Stimulated activated naive CD8-positive, alpha-beta T cell treated with anti-CD3 and anti-CD28 coated beads, Interleukin-15, amount 100 ng/mL, for 72 hours (primary cell): ENCODE measurements around the gene FOCAD.

Source experiments
- ATAC-seq: fragments of 150-1000 bp; cut with Tn5 transposase; 2 replicates; pipeline ENCODE4 v1.10.0; 2021; ENCODE audit warnings: mild to moderate bottlenecking, moderate library complexity
- DNase-seq, 2 donors: peaks; one replicate each; pipeline ENCODE4 v3.0.0; 2021 to 2022
- H3K27ac Mint-ChIP-seq, 2 donors: one replicate each; pipeline ENCODE4 v1.8.0; 2022; ENCODE audit warnings: mild to moderate bottlenecking in 2 of 2, mixed read lengths in 2 of 2, moderate library complexity in 2 of 2
- H3K27me3 Mint-ChIP-seq: one replicate; pipeline ENCODE4 v1.8.0; 2022; ENCODE audit warnings: mixed read lengths
- H3K4me1 Mint-ChIP-seq: one replicate; pipeline ENCODE4 v1.8.0; 2022; ENCODE audit warnings: mild to moderate bottlenecking, mixed read lengths
- H3K4me3 Mint-ChIP-seq, 2 donors: one replicate each; pipeline ENCODE4 v1.8.0; 2022; ENCODE audit warnings: mild to moderate bottlenecking in 2 of 2, mixed read lengths in 2 of 2, moderate library complexity in 1 of 2
- H3K9me3 Mint-ChIP-seq, 2 donors: one replicate each; pipeline ENCODE4 v1.8.0; 2022; ENCODE audit warnings: mixed read lengths in 2 of 2

Gene FOCAD

DNA sequence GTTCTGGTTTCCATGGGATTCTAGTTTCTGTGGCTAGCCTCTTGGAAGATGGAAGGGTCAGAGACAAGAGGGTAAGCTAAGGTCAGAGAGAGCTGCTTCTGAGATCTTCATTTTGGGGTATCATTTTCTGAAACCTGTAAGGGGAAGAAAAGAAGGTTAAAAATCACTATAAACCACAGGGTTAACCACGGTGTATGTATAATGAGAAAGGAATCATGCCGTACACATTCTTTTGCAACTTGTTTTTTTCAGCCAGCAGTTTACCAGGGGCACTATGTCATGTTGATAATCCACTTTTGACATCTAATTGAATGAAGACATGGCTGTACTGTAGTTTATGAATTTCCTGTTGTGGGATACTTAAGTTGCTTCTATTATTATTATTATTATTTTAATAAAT is 164.4 kb downstream of the FOCAD start:
- H3K27me3 Mint-ChIP-seq, result no peaks in the 10 kb centered on the region
- DNase-seq (no peak), ATAC-seq (no peak)
- H3K27ac Mint-ChIP-seq, result no peak overlapping the region
- no peaks in the 10 kb centered on the region for H3K9me3 Mint-ChIP-seq
- H3K4me3 Mint-ChIP-seq, result no peak overlapping the region
- H3K4me1 Mint-ChIP-seq, result peaks cover 7% of the 10 kb centered on the region

DNA sequence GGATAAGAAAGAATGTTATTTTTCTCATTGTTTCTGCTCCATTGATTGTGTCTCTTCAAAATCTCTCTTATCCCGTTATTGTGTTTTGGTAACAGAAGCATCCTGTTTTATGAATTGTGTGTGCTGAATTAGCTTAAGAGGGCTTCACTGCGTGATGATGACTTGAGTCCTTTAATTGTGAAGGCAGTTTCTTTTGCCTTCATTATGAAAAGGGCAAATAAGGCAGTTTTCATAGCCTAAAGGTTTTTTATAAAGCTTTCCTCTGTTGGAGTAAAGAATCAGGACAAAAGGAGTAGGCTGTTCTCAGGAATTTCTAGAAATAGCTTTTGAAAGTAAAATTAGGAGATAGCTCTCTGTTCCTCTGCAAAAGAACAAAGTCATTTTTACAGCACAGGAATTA is 169.8 kb downstream of the FOCAD start:
- no peaks in the 10 kb centered on the region for H3K4me1 Mint-ChIP-seq

DNA sequence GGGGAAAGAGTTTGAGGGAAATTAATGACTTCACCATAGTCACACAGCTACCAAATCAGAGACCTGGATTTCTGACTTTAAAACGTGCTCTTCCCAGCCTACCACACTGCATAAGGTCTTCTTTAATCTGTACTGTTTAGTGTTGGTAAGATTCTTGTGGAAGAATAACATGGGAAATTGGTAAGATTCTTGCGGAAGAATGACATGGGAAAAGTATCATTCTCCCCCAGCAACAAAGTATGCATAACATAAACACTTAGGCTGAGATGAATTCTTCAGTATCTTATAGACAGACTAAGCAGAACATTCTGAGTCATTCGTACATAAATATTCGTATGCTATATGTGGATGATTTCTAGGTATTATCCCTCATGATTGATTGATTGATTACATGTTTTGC is 170.4 kb downstream of the FOCAD start:
- no peak overlapping the region for H3K27ac Mint-ChIP-seq
- H3K27me3 Mint-ChIP-seq, result no peaks in the 10 kb centered on the region
- H3K4me1 Mint-ChIP-seq, result no peaks in the 10 kb centered on the region
- DNase-seq (no peak), ATAC-seq (no peak)
- peaks cover 14 to 18% of the 10 kb centered on the region in 2 donors for H3K9me3 Mint-ChIP-seq
- no peak overlapping the region for H3K4me3 Mint-ChIP-seq

More for the DNA sequence above, 169.8 kb downstream of the FOCAD start:
- no peak overlapping the region for H3K4me3 Mint-ChIP-seq
- no peaks in the 10 kb centered on the region for H3K27me3 Mint-ChIP-seq
- ATAC-seq, result no peak
- peaks cover 14 to 18% of the 10 kb centered on the region in 2 donors for H3K9me3 Mint-ChIP-seq
- H3K27ac Mint-ChIP-seq, result no peak overlapping the region
- DNase-seq, result no peak

DNA sequence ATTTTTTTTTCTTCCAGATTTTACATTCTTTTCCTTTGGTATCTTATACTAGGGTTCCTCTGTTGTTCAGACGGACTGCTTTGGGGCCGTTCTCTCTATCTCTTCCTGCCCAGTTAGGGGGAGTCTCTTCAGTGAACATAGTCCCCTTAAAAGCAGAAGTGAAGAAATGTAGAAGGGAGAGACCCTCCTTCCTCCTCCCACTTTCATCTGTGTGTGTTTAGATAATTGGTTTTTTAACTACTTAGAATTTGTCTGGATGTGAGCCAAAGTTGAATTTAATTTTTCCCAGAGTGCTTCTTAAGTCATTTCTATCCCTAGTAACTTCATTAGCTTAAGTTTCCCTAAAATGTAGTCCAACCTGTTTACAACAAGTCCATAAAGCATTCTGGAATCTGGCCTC is 179.9 kb downstream of the FOCAD start:
- no peak for ATAC-seq
- H3K4me1 Mint-ChIP-seq, result peaks cover 8% of the 10 kb centered on the region
- H3K27ac Mint-ChIP-seq, result no peak overlapping the region
- H3K27me3 Mint-ChIP-seq, result no peaks in the 10 kb centered on the region
- no peak for DNase-seq
- H3K9me3 Mint-ChIP-seq, result peaks cover 0 to 6% of the 10 kb centered on the region in 2 donors
- H3K4me3 Mint-ChIP-seq, result no peak overlapping the region

DNA sequence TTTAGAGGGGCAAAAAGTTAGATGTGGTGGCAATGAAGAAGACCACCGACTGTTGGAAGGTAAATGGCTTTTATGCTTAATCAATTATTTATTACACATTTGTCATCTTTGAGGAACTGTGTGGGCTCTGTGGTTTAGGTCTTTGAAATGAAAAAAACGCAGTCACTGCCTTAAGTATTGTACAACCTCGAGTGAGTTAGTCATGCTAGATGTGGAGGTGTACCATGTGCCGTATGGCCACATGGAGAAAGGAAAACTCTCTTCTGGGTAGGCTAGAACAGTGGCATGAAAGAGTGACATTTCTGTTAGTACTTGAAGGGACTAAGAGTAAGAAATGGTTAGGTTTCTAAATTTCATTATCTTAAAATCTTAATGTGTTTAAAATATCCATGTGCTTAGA is 181.3 kb downstream of the FOCAD start:
- no peaks in the 10 kb centered on the region for H3K27me3 Mint-ChIP-seq
- ATAC-seq, result peak; percentile 60
- DNase-seq, result no peak
- no peak overlapping the region for H3K4me3 Mint-ChIP-seq
- H3K4me1 Mint-ChIP-seq, result peaks cover 8% of the 10 kb centered on the region
- peaks cover 0 to 6% of the 10 kb centered on the region in 2 donors for H3K9me3 Mint-ChIP-seq
- H3K27ac Mint-ChIP-seq, result no peak overlapping the region

DNA sequence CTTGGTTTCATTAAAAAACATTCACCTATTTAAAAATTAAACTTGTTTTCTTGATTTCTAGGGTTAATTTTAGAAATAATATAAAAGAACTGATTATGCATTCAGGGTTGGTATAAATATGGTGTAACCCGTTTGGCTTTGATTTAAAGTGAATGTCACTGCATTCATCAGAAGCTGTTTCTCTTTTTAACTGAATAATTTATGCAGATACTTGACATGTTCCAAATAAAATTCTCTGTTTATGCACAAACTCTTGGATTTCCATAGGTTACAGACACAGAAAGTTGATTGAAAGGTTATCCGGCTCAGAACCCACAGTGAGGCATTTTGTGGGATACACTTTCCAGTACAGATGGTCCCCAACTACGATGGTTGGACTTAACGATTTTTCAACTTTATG is 186.1 kb downstream of the FOCAD start:
- peaks cover 0 to 3% of the 10 kb centered on the region in 2 donors for H3K9me3 Mint-ChIP-seq
- no peak overlapping the region for H3K27ac Mint-ChIP-seq
- no peak for DNase-seq
- H3K27me3 Mint-ChIP-seq, result no peaks in the 10 kb centered on the region
- peaks cover 14% of the 10 kb centered on the region for H3K4me1 Mint-ChIP-seq
- no peak for ATAC-seq
- H3K4me3 Mint-ChIP-seq, result no peak overlapping the region

DNA sequence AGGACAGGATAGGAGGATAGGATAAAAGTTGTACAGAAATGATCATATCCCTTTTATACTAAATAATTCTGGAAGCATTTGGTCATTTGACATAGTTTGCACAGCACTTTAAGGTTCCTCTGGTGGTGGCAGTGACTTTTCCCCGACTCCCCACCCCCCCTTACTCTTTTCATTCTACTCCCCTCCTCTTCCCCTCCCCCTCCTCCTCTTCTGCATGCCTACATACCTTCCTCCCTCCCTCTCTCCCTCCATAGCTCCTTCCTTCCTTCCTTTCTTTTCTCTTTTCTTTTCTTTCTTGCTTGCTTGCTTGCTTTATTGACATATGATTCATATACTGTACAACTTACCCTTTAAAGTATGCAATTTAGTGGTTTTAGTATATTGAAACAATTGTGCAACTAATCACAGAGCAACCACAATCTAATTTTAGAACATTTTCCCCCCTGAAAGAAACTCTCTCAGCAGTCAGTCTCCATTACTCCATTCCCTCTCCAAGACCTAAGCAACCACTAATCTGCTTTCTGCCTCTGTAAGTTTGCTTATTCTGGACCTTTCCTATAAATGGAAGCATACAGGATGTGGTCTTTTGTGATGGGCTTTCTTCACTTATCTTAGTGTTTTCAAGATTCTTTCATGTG is 188.4 kb downstream of the FOCAD start:
- no peaks in the 10 kb centered on the region for H3K9me3 Mint-ChIP-seq
- DNase-seq (no peak), ATAC-seq (no peak)
- peaks cover 9% of the 10 kb centered on the region for H3K4me1 Mint-ChIP-seq
- no peaks in the 10 kb centered on the region for H3K27me3 Mint-ChIP-seq
- no peak overlapping the region for H3K27ac Mint-ChIP-seq
- H3K4me3 Mint-ChIP-seq, result no peak overlapping the region

DNA sequence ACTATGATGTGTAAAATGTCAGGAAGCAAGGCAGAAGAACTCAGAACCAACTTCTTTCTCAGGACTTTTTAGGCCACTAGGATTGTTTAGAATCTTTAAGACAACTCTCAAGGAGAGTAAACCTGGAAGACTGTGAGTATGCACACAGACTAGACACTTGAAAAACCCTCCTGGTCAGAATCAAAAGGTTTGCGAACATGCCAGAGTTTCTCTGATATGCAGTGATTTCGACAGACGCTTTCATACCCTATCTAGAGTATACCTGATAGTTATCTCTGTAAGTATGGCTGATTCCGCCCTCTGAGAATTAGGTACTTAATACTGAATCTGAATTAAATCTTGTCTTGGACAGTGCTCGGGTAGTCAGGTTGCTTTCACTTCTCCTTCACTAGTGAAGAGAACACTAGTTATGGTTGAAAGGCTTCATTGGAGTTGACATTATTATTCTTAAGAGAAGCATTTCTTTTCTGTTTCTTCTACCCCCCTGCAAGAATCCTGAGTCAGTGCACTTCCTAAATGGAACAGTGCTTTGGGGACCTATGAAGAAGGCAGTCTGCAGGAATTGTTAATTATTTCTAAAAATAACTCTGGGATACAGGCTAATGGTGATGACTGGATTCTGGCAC is 189.3 kb downstream of the FOCAD start:
- no peak for ATAC-seq
- H3K27me3 Mint-ChIP-seq, result no peaks in the 10 kb centered on the region
- H3K27ac Mint-ChIP-seq, result no peak overlapping the region
- peaks cover 9% of the 10 kb centered on the region for H3K4me1 Mint-ChIP-seq
- DNase-seq, result no peak
- H3K4me3 Mint-ChIP-seq, result no peak overlapping the region
- no peaks in the 10 kb centered on the region for H3K9me3 Mint-ChIP-seq

DNA sequence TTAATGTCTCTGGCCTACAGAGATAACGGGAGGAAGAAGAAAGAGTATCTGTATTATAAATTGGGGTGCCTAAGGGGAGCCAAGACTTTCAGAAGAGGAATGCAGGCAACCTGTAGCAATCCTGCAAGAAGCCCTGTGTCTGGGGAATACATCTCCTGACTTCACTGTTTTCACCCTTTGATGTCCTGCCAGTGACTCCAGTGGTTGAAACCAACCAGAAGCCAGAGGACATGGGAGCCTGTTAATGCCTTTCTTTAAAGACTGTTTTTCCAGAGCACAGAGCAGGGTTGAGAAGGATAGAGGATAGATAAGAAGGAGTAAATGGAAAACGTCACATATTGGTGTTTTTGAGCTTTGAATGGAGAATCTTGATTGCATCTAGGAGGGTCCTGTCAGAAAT is 196.2 kb downstream of the FOCAD start:
- no peak overlapping the region for H3K27ac Mint-ChIP-seq
- H3K9me3 Mint-ChIP-seq, result no peaks in the 10 kb centered on the region
- no peak overlapping the region for H3K4me3 Mint-ChIP-seq
- no peaks in the 10 kb centered on the region for H3K27me3 Mint-ChIP-seq
- no peaks in the 10 kb centered on the region for H3K4me1 Mint-ChIP-seq
- ATAC-seq (no peak), DNase-seq (no peak)

DNA sequence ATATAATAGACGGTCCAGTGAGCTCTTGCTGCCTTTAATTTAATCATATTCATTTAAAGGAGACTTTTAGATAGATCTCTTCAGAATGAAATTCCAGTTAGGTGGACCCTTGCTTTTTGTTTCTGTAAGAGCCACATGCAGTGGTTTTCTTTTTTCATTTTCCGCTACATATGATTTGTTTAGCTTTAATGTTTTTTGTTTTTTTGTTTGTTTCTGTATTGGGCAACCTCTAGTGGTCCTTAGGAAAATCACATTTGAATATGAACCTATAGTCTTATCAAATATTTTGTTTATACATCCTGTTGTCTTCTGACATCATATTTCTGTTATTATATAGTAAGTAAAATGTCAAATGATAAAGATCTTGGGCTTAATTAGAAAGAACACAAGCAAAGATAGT is 196.6 kb downstream of the FOCAD start:
- no peaks in the 10 kb centered on the region for H3K27me3 Mint-ChIP-seq
- no peak for DNase-seq

DNA sequence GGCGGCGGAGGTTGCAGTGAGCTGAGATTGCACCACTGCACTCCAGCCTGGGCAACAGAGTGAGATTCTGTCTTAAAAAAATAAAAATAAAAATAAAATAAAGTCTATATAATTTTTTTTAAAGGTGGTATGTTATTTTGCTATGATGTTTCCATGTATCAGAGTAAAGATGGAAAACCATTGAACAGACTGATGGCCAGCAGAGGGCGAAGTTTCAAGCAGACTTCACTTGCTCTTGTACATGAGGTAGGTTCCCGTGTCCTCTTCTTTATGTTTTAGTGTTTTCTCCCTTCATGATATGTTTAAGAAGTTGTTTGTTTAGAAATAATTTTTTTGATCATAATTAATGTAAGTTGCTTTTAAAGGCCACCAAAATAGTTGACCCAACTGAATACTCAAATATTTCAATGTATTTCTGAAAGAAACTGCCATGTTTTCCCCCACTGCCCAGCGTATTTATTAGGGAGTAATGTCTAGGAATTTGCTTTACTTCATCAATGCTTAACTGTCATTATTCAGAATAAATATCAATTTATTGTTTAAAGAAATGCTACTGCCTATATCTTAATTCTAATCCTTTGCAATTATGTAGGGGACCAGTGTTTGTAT is 201.0 kb downstream of the FOCAD start:
- no peak for ATAC-seq
- no peaks in the 10 kb centered on the region for H3K4me1 Mint-ChIP-seq
- DNase-seq, result peak; percentile 12 to 41
- no peak overlapping the region for H3K27ac Mint-ChIP-seq
- no peaks in the 10 kb centered on the region for H3K27me3 Mint-ChIP-seq
- H3K9me3 Mint-ChIP-seq, result no peaks in the 10 kb centered on the region
- H3K4me3 Mint-ChIP-seq, result no peak overlapping the region

More for the DNA sequence above, 196.6 kb downstream of the FOCAD start:
- H3K27ac Mint-ChIP-seq, result no peak overlapping the region
- ATAC-seq, result no peak
- no peak overlapping the region for H3K4me3 Mint-ChIP-seq
- H3K4me1 Mint-ChIP-seq, result no peaks in the 10 kb centered on the region
- no peaks in the 10 kb centered on the region for H3K9me3 Mint-ChIP-seq

DNA sequence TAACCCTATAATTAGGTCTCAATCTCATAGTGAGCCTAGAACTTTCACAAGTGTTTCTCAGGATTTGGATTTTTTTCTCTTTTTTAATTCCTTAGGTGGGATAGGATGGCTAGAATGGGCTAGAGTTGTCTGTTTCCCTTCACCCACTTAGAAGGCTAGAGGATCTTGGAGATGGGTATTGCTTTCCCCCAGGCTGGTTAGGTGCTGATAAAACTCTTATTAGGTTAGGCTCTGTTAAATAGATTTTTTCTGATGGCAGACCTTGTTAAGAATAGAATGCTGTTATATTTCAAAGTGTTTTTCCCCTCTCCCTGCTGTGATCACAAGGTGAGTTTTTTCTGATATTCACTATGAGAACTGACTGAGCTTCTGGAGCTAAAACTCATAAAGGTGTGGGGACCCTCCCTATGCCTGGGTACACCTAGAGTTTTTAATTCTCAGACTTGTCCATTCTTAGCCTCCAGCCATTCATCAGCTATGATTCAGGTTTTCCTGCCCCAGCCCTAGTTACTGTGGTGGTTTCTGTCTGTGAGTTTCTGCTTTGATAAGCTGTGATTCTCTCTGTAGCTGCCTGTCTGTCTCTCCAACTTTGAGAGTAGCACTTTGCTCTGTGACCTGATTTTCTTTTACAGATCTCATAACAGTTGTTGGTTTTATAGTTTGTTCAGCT is 215.0 kb downstream of the FOCAD start:
- no peak overlapping the region for H3K4me3 Mint-ChIP-seq
- no peaks in the 10 kb centered on the region for H3K4me1 Mint-ChIP-seq
- H3K9me3 Mint-ChIP-seq, result no peaks in the 10 kb centered on the region
- no peak overlapping the region for H3K27ac Mint-ChIP-seq
- DNase-seq (no peak), ATAC-seq (peak; percentile 40)
- no peaks in the 10 kb centered on the region for H3K27me3 Mint-ChIP-seq

DNA sequence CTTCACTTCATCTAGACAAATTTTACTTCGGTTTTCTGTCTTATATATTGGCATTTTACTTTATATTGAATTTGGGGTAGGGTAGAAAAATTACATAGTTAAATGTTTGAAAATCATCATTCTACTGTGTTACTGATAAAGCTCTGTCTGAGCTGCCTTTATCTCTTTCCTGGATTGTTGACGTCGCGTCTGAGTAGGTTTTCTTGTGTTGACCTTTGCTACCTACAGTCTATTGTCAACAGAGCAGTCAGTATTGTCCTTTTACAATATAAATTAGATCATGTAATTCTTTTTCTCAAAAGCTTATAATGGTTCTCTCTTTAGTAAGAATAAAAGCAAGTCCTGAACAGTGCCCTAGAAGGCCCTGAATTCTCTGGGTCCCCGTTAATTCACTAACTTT is 219.2 kb downstream of the FOCAD start:
- Mint-ChIP-seq H3K27me3 (no peaks in the 10 kb centered on the region), H3K4me3 (no peak overlapping the region), H3K4me1 (no peaks in the 10 kb centered on the region), H3K9me3 (no peaks in the 10 kb centered on the region), H3K27ac (no peak overlapping the region)
- DNase-seq (no peak), ATAC-seq (no peak)

DNA sequence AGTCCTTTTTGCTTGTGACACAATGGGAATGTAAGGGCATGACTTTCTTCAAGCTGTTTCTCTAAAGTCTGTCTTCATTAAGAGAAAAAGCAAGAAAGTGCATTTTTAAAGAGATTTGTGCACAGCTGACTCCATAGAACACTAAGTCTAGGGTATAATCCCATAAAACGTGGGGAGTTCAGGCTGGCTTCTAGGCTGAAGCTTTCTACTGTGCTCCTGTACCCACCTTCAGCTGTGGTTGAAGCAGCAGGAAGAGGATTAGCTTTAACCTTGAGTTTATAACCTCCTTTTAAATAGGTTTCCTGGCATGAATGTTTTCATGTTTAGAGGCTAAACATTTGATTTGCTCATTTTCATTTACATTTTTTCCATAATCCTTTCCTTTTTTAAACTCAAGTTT is 220.9 kb downstream of the FOCAD start:
- H3K27ac Mint-ChIP-seq, result no peak overlapping the region
- H3K4me3 Mint-ChIP-seq, result no peak overlapping the region
- H3K27me3 Mint-ChIP-seq, result no peaks in the 10 kb centered on the region
- ATAC-seq (no peak), DNase-seq (no peak)
- no peaks in the 10 kb centered on the region for H3K9me3 Mint-ChIP-seq
- no peaks in the 10 kb centered on the region for H3K4me1 Mint-ChIP-seq

DNA sequence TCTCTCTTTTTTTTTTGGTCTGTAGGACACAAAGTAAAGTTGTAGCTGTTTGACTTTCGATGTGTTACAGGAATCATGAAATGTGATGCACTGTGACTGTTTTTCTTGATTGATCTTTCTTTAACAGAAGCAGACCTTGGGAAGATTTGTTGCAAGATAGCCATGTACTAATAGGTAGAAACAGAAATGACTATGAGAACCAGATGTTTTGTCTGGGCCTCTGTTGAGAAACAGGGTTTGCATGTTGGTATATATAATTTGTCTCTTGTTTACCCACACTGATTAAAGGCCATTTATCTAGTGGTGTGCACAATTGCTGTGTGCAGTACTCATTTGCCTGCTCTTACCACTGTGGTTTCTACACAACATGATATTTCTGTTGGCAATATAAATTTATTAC is 222.3 kb downstream of the FOCAD start:
- no peak for ATAC-seq
- Mint-ChIP-seq H3K9me3 (no peaks in the 10 kb centered on the region), H3K4me1 (no peaks in the 10 kb centered on the region), H3K4me3 (no peak overlapping the region), H3K27ac (no peak overlapping the region), H3K27me3 (no peaks in the 10 kb centered on the region)
- no peak for DNase-seq

DNA sequence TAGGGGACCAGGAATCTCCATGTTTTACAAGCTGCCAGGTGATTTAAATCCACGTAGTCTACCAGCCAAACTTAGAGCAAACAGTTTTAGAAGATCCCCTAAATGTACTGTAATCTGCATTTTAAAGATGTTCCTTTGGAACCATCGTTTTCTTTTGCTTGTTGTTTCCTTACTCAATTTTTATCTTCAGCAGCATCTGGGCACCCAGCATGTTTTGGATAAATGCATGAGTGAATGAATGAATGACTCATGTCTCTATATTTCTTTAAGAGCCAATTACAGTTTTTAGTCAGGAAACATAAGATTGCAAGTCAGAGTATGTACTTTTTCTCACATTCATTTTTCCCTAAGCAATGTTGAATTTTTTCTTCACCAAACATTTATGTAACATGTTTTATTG is 224.4 kb downstream of the FOCAD start:
- ATAC-seq, result no peak
- no peak for DNase-seq
- H3K9me3 Mint-ChIP-seq, result no peaks in the 10 kb centered on the region
- H3K4me1 Mint-ChIP-seq, result no peaks in the 10 kb centered on the region
- H3K4me3 Mint-ChIP-seq, result no peak overlapping the region
- no peaks in the 10 kb centered on the region for H3K27me3 Mint-ChIP-seq
- H3K27ac Mint-ChIP-seq, result no peak overlapping the region
